ENCODE results near the gene KCNAB3.
A peak's percentile ranks its signal among the peaks of the same experiment; 100 is the strongest.

The KCNAB3 gene

DNA sequence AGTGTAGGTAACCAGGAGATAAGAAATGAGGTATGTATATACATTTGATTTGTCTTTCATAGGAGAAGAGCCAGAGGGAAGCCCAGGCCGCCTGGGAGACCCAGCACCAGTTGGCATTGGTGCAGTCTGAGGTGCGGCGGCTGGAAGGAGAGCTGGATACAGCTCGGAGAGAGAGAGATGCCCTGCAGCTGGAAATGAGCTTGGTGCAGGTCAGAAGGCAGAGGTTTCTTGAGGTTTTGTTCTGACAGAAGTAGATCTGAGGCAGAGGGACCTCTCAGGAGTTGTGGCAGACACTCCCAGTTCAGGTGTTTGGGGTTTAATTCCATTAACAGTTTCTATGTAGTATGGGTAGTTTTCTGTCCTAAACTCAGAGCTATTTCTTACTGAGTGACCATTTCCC is 10.4 kb upstream of the KCNAB3 start:
- no peak for DNase-seq

- no peak for DNase-seq
Measured at GRCh38 chr17:7935859-7936258, 6.2 kb upstream of the KCNAB3 start.

- peak; percentile 86 for DNase-seq
Measured at GRCh38 chr17:7932949-7933348, 3.3 kb upstream of the KCNAB3 start.

- DNase-seq = peak; percentile 66
Measured at GRCh38 chr17:7932483-7932891, 2.8 kb upstream of the KCNAB3 start.

GRCh38 chr17:7931709-7932482 is 2.2 kb upstream of the KCNAB3 start, which contains the start of the genes CNTROB and TRAPPC1:
CNTROB (plus strand) TSS chr17:7932206; CDS start chr17:7933080, 874 bp downstream.
TRAPPC1 (minus strand) TSS chr17:7931946; CDS start chr17:7931829, 117 bp downstream.
- DNase-seq = peak; percentile 99

GRCh38 chr17:7930841-7931631 is 1.4 kb upstream of the KCNAB3 start:
- DNase-seq = peak; percentile 13

DNA sequence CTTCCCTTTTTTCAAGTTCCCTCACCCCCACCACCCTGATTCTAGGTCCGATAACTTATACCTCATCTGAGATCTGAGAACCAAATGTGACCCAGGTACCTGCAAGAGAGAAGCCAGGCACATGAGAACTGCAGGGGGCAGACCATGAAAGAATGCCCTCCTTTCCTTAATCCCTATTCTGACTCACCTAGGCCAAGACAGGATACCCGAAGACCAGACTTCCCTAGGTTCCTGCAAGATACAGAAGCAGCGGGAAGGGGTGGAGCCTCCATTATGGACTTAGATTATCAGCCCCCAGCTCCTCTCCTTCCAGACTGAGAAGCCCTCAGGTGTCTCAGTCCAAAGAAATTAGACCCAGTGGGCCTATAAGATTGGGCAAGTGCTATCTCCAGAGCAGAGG is 2.1 kb downstream of the KCNAB3 start:
- no peak for DNase-seq

DNA sequence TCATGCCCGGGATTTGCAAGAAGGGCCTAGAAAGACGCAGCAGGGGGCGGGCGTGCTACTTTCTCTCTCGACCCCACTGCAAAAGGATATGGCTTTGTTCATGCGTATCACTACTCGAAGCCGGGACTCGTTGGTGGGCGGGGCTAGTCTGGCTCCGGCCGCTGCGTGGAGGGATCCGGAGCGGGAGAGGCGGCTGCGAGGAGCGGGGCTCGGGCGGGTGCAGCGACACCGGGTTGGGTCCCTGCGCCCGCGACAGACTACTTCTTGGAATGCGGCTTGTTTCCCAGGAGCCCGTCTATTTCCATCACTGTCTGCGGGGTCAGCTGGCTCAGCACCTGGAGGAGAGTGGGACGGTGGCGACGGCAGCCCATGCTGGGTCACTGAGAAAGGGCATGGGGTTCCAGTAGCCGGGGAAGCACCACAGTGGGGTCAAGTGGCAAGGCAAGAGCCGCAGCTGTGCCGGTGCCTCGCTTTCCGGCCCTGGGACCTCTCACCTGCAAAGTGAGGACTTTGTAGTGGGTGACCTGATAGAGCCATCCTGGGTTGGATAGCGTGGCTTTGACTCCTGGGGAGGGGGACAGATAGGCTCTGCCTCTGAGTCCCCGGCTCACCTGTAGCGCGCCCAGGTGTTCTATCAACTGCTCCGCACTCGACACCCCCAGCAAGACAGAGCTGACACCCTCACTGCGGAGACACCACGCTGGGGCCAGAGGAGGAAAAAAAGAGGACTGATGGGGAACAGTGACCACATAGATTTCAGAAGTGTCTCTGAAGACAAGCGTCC is 6.6 kb downstream of the KCNAB3 start:
- DNase-seq = peak; percentile 90

DNA sequence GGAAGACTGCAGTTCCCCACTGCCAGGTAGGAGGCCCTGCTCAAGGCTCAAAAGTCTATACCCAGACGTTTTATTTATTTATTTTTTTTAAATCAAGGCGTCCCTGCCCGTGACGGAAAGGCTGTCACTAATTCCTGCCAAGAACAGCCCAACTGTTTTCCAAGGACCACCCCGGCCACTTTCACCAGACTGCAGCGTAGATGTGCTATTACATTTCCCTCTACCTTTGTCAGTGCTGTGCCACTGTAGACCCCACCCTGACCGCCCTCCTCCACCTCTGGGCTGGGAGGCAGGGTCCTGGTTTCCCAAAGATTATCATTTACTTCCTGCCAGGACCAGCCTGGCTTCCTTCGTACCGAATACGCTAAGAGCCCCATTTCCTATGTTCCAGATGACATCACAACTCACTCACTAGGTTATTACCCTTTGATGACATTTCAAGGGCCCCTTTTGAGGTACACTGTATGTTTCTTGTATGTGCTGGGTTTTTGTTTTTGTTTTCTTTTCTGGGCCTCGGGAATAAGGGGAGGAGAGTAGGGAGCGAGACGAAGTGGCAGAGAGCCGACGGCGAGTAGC is 7.3 kb downstream of the KCNAB3 start:
- DNase-seq = no peak

DNA sequence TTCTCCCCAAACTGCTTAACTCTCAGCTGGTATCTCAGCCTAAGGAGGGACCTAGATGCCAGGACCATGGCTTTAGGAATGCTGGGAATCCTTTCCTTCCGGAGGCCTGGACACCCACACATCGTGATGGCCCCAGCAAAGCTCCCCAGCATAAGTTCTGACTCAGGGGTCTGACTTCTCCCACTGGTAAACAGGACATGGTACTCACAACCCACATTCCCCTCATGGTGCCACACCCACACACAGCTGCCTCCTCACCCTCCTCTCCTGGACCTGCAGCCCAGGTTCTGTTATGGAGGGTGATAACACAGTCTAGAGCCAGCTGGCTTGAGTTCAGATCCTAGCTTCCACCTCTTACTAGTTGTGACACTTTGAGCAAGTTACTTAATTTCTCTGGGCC is 12.8 kb downstream of the KCNAB3 start:
- DNase-seq = peak; percentile 45

GRCh38 chr17:7916385-7916682 is 13.3 kb downstream of the KCNAB3 start:
- no peak for DNase-seq

DNA sequence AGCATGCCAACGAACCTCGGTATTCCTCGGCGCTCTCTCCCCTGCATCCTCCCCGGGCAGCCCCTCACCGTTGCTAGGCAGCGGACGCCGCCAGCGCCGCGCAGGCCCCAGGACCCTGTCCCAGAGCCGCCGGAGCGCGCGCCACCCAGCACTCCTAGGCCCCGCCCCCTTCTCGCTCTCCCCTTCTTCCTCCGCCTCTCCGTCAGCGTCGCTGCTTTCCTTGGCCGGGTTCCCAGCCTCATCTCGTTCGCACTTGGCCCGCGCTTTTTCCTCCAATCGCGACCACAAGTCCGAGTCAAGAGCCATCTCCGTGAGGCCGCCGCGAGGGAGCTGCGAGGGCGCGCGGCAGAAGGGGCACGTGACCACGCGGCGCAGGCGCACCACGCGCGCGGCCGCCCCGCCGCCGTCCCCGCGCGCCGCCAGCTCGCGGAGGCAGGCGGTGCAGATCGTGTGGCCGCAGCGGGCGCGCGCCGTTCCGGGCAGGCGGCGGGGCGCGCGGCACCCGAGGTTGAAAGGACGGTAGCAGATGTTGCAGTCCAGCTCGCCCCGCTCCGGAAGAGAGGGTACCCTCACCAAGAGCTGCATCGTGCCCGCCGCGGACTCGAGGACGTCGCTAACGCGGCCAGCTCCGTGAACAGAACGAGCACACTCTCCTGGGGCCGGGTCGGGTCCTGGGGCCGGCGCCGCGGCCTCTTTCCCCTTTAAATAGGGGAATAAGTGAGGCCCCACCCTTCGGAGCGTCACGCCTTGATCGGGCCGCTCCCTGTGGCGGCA is 13.9 kb downstream of the KCNAB3 start, which contains the start of gene RNF227:
Gene RNF227, minus strand, starts transcription at position 679 of the 774 bp plus-strand sequence. Its CDS starts 94 bp downstream, at position 585.
- peak; percentile 97 for DNase-seq

DNA sequence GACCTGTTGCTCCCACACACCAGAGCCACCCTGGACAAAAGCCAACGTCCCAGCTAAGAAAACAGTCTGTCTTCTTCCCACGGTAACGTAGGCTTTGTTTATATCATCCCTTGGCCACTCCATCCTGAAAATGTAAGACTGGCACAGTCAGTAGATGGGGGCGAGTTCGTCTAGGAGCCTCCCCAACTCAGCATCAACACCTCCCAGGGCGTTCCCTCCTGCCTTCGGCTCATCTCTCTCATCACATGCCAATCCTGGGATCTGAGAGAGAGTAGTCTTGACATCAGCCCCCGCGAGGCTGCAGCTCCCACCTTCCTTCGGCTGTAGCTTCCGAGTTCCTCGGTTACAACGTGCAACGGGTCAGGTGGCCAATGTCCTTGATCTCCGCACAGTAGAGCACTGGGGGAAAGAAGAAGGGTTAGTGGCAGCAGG is 14.5 kb downstream of the KCNAB3 start:
- DNase-seq = peak; percentile 64

DNA sequence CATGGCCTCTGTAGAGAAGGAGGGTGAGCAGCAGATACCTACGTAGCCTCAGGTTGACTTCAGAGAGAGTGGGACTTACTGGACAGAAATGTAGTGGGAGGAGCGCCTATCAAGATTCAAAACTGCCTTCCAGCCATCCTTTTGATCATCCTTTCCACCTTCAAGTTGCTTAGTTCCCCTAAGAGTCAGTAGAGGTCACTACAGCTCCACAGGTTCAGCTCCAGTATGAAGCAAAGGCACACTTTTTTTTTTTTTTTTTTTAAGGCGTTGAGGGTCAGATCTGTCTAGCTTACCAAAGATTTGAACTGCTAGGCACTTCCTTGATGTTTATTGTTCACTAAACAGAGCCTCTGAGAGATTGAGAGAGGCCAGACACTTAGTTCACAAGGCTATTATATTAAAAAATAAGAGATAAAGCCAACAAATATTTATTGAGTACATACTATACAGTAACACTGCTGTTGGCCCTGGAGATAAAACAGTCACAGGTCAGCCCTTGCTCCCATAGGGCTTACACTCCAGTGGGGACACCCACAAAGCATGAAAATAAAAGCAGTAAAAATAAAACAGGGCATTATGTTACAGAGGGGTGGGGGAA is 16.6 kb downstream of the KCNAB3 start:
- DNase-seq = peak; percentile 94

DNA sequence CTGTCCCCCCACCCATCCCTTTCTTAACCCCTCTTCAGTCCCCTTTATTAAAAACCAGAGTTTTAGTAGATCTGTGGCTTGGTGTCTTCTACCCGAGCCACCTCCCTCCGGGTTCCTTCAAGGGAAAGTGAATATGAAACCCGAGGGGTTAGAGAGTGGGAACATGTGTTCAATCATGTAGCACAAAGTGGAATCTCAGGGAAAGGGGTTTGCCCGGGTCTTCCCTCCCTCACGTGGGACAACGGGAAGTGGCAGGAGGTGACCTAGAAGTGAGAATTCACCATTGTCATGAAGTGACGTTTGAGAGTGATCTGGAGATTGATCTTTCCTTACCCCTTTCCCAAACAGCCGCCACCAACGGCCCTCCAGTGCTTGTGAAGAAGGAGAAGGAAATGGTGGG is 18.5 kb downstream of the KCNAB3 start:
- no peak for DNase-seq

DNA sequence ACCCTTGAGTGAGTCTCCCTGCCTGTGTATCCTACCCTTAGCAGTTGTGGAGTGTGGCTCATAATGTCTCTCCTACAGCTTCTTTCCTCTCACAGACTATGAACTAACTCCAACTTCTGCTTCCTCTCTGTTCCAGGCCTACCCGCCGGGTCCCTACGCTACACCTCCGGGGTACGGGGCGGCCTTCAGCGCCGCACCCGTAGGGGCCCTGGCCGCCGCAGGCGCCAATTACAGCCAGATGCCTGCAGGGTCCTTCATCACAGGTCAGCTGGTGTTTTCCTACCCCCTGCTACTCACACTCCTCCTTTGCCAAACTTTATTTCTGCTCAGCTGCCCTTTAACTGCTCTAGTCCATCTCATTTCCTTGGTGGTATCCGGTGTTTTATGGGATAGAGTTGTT is 18.9 kb downstream of the KCNAB3 start:
- DNase-seq = no peak

DNA sequence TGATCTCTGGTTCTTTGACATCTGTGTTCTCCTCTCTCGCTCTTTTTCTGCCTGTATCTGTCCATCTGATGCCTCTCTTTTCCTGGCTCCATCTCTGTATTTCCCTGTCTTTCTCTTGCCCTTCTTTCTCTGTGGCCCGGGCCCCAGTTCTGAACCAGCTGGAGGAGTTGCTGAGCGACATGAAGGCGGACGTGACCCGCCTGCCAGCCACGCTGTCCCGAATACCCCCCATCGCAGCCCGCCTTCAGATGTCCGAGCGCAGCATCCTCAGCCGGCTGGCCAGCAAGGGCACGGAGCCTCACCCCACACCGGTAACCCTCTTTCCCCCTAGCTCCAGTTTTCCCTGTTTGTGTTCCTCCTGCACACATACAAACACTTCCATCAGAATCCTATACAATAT is 19.4 kb downstream of the KCNAB3 start:
- no peak for DNase-seq

GRCh38 chr17:7909089-7909488 is 20.6 kb downstream of the KCNAB3 start:
- no peak for DNase-seq

DNA sequence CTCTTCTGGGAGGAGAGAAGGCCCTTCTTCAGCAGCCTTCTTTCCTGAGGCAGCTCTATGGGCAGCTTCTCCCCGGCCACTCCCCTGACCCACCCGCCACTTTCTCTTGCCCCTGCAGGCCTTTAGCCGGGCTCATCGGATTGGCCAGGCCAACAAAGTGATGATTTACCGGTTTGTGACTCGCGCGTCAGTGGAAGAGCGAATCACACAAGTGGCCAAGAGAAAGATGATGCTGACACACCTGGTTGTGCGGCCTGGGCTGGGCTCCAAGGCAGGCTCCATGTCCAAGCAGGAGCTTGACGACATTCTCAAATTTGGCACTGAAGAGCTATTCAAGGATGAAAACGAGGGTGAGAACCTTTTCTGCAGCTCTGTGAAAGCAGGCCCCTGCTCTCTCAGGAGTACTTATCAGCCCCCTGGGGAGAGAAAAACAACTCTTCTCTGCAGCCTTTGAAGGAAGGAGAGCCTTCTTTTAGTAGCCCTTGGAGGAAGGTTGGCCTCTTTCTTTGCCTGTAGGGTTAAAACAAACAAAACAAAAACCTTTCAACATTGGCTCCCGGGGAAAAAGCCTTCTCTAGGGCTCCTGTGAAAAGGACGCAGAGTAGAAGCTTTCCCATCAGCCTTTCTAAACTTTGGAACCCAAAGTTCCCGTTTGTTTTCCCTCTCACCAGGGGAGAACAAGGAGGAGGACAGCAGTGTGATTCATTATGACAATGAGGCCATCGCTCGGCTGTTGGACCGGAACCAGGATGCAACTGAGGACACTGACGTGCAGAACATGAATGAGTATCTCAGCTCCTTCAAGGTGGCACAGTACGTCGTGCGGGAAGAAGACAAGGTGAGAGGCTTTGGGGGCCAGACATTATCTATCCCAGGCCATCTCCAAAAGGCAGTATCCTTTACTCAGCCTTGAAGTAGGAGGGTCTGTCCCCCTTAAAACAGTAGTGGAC is 26.2 kb downstream of the KCNAB3 start:
- DNase-seq = no peak

DNA sequence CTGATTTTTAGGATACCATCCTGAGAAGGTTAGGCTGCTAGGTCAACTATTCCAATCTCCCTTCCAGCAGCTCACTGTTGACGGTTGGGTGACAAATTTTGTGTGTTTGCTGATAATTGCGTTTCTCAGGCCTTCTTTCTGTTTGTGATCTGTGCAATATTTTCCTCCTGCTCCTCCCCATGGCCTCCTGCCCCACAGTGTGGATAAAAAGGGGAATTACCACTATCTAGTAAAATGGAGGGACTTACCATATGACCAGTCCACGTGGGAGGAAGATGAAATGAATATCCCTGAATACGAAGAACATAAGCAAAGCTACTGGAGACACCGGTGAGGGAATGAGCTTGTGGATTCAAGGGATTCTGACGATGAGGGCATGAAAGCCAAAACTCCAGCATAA is 31.9 kb downstream of the KCNAB3 start:
- peak; percentile 77 for DNase-seq
